Activated CD4-positive, alpha-beta T cell treated with anti-CD3 and anti-CD28 coated beads, Interleukin-2, Interleukin-4, amounts not matched to agents 100 ng/mL and 50 ng/mL, durations not matched to agents 16 hours and 8 hours (primary cell): ENCODE data around the gene FBXL20.
"Not testable (repeated sequence)": the region's sequence is repeated elsewhere in the genome, so short reads cannot be mapped to it uniquely, and the experiment has no call there.

Experiments used
- DNase-seq: peaks from one replicate; pipeline ENCODE4 v3.0.0-alpha.2; 2020; ENCODE audit warnings: low spot score

FBXL20 gene

DNA sequence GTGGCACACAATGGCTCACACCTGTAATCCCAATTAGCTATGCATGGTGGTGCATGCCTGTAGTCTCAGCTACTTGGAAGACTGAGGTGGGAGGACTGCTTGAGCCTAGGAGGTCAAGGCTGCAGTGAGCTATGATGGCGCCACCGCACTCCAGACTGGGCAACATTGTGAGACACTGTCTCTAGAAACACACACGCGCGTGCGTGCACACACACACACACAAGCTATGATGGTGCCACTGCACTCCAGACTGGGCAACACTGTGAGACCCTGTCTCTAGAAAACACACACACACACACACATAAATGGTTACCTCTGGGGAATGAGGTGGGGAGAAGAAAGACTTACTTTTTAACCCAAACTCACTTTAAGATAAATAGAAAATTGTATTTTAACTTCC is 16.4 kb downstream of the FBXL20 start:
- DNase-seq: no peak

DNA sequence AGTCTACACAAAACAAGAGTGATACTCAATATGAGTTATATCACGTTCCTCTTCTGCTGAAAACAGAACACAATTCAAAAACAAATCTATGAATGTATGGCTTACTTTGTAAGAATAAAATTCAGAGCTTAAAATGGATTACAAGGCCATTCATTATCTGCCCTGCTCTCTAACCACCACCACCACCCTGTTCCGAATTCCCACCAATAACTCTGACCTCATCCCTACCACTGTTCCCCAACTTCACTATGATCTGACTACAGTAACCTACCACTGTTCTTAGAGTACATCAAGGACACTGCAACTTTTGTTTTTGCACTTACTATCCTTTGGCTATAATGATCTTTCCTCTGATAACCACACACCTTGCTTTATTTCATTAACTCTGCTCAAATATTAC is 21.3 kb downstream of the FBXL20 start:
- DNase-seq: no peak

DNA sequence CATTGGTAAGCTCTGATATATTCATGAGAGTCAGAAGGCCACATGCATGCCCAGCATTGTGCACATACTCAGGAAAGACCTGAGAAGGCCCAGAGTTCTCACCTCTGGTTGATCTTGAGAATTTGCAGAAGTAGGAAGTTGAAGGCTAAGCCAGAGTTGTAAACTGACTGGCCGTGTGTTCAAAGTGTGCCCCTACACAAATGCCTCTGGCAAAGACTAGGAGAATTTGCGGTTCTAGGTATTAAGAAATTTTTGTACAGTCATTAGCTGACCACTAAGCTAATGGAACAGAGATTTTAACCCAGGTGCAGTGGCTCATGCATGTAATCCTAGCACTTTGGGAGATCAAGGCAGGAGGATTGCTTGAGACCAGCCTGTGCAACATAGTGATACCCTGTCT is 25.0 kb downstream of the FBXL20 start:
- DNase-seq: no peak

DNA sequence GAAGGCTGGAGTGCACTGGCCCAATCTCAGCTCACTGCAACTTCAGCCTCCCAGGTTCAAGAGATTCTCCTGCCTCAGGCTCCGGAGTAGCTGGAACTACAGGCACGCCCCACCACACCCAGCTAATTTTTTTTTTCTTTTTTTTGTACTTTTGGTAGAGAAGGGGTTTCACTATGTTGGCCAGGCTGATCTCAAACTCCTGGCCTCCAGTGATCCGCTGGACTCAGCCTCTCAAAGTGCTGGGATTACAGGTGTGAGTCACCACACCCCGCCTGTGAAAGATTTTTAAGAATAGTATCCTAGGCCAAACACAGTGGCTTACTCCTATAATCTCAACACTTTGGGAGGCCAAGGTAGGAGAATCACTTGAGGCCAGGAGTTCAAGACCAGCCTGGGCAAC is 33.6 kb downstream of the FBXL20 start:
- DNase-seq: not testable (repeated sequence)

DNA sequence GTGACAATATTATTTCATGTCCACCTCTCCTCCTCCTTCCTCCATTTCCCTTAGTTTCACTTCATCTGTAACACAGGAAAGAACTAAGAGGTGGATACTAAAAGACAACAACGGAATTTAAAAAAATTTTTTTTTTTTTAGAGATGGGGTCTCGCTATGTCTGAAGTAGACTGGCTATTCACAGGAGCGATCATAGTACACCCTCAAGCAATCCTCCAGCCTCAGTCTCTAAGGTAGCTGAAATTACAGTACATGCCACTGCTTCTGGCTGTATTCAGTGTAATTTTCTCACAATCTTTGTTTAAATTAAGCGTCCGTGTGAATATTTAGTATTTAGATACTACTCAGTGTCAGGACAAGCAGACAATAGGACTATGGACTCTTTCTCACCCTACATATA is 35.6 kb downstream of the FBXL20 start:
- DNase-seq: no peak

DNA sequence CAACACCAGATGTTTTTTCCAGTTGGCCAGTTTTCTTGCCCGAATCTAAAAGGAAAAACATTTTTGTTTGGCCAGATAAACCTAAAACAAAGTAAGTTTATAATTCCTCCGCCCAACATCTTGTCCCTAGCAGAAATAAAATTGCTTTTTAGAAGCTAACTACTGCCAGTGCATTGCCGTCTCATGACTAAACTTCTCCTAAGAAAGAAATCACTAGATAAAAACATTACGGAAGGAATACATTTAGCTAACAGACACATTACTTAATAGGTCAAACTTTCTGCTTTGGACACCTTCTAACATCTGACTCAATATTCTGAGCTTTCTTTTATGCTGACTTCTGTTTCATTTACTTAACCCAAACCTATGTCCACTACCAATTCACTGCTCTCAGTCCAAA is 36.2 kb downstream of the FBXL20 start:
- no peak for DNase-seq

DNA sequence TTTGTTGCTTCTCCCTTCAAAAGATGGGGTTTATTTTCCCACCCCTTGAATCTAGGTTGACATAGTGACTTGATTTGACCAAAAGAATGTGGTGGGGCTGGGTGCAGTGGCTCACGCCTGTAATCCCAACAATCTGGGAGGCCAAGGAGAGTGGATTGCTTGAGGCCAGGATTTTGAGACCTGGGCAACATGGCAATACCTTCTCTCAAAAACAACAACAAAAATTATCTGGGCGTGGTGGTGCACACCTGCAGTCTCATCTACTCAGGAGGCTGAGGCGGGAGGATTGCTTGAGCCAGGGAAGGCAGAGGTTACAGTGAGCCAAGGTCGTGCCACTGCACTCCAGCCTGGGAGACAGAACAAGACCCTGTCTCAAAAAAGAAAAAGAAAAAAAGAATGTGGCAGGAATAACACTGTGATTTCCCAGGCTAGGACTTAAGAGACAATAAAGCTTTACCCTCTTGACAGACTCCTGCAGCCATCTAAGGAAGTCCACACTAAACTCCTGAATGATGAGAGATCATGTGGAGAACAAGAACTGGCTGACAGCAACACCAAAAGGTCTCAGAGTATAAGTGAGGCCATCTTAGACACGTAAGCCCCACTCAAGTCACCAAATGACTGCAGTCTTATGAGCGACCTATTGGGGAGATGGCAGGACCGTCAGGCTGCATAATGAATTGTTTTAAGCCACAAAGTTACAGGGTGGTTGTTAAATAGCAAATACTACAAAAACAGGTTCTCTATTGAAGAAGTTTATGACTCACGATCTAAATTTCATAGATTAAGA is 37.0 kb downstream of the FBXL20 start:
- DNase-seq: no peak

DNA sequence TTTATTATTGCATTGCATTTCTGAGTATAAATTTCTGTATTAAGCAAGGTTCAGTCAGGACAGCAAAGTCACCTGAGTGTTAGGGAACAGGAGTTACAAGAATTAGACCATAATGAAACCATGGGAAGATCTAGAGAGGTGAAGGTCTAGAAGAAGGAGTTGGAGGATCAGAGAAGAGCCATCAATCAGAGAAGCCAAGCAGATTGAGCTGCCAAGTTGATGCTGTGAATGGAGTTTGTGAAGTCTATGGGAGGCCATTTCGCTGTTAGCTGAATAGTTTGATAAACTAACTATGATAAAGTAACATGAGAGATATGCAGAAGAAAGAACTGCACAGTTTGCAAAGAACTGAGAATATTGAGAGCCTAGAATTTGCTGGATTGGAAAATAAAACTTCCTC is 40.4 kb downstream of the FBXL20 start:
- DNase-seq: no peak

DNA sequence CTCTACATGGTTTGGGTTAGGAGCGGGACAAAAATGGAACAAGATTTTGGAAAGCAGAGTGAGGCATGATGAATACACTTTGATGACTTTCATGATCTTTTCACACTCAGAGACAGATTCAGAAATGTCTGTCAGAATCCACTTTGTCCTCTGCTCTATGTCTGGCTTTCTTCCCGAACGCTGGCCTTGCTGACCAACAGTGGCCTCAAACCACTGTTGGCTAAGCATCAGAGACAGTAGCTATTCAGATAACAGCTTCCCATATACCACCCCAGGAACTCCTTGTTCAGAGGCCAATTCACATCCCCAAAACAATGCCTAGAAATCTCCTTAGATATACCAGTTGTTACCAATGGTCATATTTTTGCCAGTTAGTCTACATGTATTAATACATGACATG is 40.9 kb downstream of the FBXL20 start:
- no peak for DNase-seq

DNA sequence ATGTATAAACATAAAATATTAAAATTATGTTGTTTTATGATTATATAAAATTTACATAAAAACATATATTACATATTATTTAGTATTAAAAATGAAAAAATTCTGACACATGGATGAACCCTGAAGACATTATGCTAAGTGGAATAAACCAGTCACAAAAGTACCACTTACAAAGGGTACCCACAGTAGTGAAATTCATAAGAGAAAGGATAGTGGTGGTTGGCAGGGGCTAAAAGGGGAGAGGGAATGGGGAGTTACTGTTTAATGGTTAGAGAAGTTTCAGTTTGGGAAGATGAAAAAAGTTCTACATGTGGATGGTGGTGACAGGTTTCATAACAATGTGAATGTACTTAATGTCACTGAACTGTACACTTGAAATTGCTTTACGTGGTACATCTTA is 41.4 kb downstream of the FBXL20 start:
- DNase-seq: no peak

DNA sequence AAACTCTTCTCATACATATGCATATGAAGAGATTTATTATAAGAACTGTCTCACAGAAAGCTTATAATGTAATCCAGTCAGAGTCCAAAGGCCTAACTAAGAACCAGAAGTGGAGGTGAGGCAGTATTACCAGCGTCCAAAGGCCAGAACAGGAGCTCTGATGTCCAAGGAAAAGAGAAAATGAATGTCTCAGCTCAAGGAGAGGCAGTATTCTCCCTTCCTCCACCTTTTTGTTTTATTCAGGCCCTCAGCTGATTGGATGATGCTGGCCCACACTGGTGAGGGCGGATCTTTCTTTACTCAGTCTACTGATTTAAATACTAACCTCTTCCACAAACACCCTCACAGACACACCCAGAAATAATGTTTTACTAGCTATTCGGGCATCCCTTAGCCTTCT is 43.4 kb downstream of the FBXL20 start:
- no peak for DNase-seq

DNA sequence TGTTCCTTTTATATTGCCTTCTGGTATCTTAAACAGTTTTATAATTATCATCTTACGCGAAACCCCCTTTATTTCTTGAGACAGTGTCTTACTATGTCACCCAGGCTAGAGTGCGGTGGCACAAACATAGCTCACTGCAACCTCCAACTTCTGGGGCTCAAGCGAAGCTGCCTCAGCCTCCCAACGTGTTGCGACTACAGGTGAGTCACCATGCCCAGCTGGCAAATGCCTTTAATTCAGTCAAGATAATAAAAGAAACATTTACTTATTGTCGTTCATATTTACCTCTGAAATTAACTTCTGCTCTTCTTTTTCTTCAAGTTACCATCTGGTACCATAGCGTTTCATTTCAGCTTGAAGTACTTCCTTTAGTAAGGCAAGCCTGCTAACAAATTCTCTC is 43.9 kb downstream of the FBXL20 start:
- DNase-seq: no peak

DNA sequence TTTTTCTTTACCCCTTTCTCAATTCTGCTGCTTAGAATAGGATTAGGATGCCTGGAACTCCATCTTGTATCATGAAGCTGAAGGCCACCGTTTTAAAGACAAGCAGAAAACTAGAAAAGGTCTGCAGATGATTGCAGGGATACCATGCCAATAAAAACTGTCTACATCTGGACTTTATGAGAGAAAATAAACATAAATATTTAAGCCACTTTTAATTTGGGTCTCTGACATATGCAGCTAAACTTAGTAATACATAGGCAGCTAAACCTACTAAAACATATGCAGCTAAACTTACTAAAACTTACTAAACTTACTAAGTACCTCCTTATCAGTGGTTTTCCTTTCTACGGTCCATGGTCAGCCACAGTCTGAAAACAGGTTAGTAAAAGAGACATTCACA is 48.4 kb downstream of the FBXL20 start:
- DNase-seq: no peak

DNA sequence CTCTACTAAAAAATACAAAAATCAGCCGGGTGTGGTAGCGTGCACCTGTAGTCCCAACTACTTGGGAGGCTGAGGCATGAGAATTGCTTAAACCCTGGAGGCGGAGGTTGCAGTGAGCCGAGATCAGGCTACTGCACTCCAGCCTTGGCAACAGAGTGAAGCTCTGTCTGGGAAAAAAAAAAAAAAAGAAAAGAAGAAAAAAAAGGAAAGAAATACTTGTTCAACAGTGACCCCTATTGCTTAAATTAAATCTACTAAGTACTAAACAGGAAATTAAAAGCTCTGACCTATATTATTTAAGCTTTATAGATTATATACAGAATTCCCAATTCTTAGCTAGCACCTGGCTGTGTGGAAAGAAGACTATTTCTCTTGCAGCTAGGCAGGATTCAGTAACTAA is 48.9 kb downstream of the FBXL20 start:
- no peak for DNase-seq

DNA sequence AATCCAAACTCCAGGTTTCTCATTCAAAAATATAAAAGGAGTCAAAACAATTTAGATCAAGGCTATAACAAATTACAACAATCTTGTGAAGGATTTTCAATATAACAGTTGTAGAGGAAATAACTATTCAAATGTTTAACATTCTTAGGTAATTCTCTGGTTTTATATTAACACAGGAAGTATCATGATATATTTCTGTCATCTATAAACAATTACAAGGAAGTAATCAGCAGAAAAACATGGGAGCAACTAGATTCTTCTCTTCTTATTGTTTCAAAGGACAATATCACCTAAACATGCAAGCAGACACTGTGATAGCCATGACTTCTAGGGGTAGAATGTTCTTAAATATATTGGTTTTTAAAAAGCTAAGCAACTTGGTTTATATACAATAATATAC is 49.9 kb downstream of the FBXL20 start:
- DNase-seq: no peak

DNA sequence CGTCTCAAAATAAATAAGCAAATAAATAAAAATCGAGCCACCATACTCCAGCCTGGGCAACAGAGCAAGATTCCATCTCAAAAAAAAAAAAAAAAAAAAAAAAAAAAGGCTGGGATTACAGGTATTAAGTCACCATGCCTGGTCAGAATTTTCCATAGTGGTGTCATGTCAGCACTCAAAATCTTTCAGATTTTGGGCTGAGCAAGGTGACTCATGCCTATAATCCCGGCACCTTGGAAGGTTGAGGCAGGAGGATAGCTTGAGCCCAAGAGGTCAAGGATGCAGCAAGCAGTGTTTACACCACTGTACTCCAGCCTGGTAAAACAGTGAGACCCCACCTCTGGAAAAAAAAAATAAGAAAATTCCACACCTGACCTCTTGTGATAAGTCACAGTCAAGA is 52.2 kb downstream of the FBXL20 start:
- DNase-seq: no peak

DNA sequence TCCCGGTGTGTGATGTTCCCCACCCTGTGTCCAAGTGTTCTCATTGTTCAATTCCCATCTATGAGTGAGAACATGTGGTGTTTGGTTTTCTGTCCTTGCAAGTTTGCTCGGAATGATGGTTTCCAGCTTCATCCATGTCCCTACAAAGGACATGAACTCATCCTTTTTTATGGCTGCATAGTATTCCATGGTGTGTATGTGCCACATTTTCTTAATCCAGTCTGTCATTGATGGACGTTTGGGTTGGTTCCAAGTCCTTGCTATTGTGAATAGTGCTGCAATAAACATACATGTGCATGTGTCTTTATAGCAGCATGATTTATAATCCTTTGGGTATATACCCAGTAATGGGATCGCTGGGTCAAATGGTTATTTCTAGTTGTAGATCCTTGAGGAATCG is 54.6 kb downstream of the FBXL20 start:
- DNase-seq: not testable (repeated sequence)

DNA sequence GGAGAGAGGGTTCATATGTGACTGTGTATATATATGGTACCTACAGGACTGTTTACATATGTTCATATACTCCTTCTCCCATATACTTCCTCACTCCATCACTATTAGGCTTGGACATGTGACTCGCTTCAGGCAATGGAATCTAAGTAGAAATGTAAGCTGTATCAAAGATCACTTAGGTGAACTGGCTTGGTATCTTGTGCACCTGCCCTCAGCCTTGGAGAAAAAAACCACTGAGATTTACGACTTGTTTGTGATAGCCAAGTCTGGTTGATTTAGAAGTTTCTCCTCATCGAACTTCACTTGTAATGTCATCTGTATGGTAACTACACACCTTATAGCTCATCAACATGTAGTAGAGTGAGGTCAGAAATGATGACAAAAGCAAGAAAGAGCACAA is 59.9 kb downstream of the FBXL20 start:
- DNase-seq: no peak

DNA sequence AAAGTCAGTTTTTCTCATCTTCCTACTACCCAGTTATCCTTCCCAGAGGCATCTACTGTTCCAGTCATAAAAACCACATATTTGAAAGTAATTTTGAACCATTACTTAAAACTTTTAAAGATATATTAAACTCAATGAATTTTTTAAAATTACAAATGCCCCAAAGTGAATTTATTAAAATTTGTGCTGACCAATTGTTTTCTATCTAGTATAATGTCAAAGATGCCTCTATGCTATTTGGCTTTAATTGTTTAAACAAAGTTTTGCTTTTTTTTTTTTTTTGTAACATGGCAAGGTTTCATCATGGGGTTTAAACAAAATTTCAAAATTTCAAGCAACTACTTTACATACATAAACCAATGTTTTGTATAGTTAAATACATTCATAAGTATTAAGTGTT is 60.7 kb downstream of the FBXL20 start:
- no peak for DNase-seq

DNA sequence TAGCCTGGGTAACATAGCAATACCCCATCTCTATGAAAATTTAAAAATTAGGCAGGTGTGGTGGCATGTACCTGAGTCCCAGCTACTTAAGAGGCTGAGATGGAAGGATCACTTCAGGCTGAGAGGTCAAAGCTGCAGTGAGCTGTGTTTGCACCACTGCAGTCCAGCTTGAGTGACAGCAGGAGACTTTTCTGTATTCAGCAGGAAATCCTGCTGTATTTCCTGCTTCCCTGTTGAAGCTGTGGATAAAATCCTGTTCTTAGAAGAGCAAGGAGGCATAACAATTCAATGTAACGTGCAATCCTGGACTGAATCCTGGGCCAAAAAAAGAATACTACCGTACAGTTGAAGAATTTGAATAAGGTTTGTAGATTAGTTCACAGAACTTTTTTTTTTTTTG is 62.2 kb downstream of the FBXL20 start:
- DNase-seq: no peak

DNA sequence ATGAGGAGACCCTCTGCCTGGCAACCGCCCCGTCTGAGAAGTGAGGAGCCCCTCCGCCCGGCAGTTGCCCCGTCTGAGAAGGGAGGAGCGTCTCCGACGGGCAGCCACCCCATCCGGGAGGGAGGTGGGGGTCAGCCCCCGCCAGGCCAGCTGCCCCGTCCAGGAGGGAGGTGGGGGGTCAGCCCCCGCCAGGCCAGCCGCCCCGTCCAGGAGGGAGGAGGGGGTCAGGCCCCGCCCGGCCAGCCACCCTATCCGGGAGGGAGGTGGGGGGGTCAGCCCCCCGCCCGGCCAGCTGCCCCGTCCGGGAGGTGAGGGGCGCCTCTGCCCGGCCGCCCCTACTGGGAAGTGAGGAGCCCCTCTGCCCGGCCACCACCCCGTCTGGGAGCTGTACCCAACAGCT is 63.8 kb downstream of the FBXL20 start:
- not testable (repeated sequence) for DNase-seq

DNA sequence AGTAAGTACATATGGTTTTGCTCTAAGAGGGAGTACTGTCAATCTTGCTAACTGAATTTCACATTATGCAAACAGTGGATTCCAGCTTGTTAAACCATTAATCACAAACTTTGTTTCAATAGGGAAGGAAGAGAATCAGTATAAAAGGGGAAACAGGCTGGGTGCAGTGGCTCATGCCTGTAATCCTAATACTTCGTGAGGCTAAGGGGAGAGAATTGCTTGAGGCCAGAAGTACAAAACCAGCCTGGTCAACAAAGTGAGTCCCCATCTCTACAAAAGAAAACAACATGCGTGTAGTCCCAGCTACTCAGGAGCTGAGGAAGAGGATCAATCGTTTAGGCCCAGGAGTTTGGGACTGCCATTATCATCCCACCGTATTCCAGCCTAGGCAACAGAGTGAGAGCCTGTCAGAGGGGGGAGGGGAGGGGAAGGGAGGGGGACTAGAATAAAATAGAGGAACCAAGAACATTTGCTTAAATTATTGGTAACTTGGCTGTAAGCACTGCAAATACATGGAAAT is 65.7 kb downstream of the FBXL20 start:
- no peak for DNase-seq

DNA sequence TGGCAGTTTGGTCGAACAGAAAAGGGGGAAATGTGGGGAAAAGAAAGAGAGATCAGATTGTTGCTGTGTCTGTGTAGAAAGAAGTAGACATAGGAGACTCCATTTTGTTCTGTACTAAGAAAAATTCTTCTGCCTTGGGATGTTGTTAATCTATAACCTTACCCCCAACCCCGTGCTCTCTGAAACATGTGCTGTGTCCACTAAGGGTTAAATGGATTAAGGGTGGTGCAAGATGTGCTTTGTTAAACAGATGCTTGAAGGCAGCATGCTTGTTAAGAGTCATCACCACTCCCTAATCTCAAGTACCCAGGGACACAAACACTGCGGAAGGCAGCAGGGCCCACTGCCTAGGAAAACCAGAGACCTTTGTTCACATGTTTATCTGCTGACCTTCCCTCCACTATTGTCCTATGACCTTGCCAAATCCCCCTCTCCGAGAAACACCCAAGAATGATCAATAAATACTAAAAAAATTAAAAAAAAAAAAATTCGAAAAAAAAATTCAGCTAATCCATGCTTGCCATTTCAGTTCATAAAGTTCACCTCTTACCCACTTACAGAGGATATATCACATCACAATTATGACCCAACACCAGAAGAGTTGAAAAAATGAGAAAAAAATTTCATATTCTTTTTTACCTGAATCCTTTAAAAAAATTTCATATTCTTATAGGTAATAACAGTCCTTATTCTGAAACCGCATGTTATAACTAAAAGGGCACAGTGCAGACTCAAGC is 67.2 kb downstream of the FBXL20 start:
- DNase-seq: not testable (repeated sequence)

DNA sequence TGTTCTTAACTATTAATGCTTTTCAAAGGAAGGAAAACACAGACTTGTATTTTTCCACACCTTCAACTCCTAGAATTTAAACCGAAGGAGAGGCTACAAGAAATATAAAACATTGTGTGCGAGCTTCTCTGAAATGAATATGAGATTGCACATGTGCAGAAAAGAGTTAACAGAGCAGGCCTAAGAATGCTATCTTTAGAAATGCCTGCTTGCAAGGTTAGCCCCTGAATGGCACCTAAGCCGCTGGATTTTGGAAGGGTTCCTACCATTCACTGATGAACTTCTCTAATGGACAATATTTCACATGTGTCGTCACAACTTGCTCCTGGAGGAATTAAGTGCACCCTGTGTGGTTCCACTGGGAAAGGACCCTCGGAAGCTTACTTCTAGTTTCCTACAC is 69.3 kb downstream of the FBXL20 start:
- no peak for DNase-seq
